H1 (cell line): ENCODE results near the gene IGLON5. TPM values are rescaled to one million over a fixed set of nuclear protein-coding genes. Genes with fewer than 3 reads are reported as not detected.

Experiments used
- CTCF ChIA-PET: fragments of 300-600 bp; sonication (Branson Sonifier 250); formaldehyde crosslinking; loops from one replicate; lab custom pipeline; 2021; ENCODE audit not compliant: partially characterized antibody; lab: Charles Lee
- POLR2A ChIA-PET: fragments of 300-600 bp; sonication (Branson Sonifier 250); formaldehyde crosslinking; loops from one replicate; lab custom pipeline; 2021; ENCODE audit warnings: inconsistent platforms; ENCODE audit not compliant: partially characterized antibody; lab: Charles Lee
- DNase-seq, 2 experiments: peaks; one replicate each; pipeline versions ENCODE4 v3.0.0 to v3.0.0-alpha.2; 2010 to 2022; ENCODE audit warnings: low spot score in 2 of 2, low read depth in 1 of 2, mixed read lengths in 1 of 2
- FAIRE-seq: peaks from 2 replicates; lab custom pipeline; 2011; peaks lifted over from hg19 to GRCh38; lab: Jason Lieb, UNC
- H2AFZ ChIP-seq: 2 replicates; pipeline ENCODE4 v1.8.1; 2012; ENCODE audit warnings: low read length, inconsistent platforms
- H2AK5ac ChIP-seq: 2 replicates; pipeline ENCODE4 v1.6.1; 2013; ENCODE audit warnings: low read depth, low read length
- H2BK120ac ChIP-seq: replicated peaks from 2 replicates; pipeline ENCODE3; 2013; ENCODE audit warnings: low read depth, low read length, inconsistent platforms
- H2BK12ac ChIP-seq: 2 replicates; pipeline ENCODE4 v1.6.1; 2013; ENCODE audit warnings: low read depth, low read length
- H2BK15ac ChIP-seq: 2 replicates; pipeline ENCODE4 v1.6.1; 2013; ENCODE audit warnings: low read length
- H2BK20ac ChIP-seq: 2 replicates; pipeline ENCODE4 v1.6.1; 2013; ENCODE audit warnings: low read length
- H2BK5ac ChIP-seq: 2 replicates; pipeline ENCODE4 v1.6.1; 2013; ENCODE audit warnings: low read depth, low read length
- H3K14ac ChIP-seq: 2 replicates; pipeline ENCODE4 v1.6.1; 2013; ENCODE audit warnings: inconsistent platforms; ENCODE audit not compliant: insufficient read length
- H3K18ac ChIP-seq: 2 replicates; pipeline ENCODE4 v1.6.1; 2013; ENCODE audit warnings: low read length; ENCODE audit errors: extremely low read depth
- H3K23ac ChIP-seq: 2 replicates; pipeline ENCODE4 v1.6.1; 2013; ENCODE audit warnings: inconsistent platforms; ENCODE audit not compliant: insufficient read length
- H3K23me2 ChIP-seq: 2 replicates; pipeline ENCODE4 v1.6.1; 2013; ENCODE audit warnings: low read depth, low read length
- H3K27ac ChIP-seq: 2 replicates; pipeline ENCODE4 v1.6.1; 2011; ENCODE audit warnings: low read depth, low read length, inconsistent platforms
- H3K27me3 ChIP-seq, 4 experiments: replicated peaks in 1 of 4; 1 replicate in 1 of 4; 2 replicates in 3 of 4; pipeline versions ENCODE4 v1.6.1 to v1.8.1; 2011 to 2013; ENCODE audit warnings: low read length in 3 of 4, mild to moderate bottlenecking in 3 of 4, inconsistent platforms in 2 of 4, mixed read lengths in 2 of 4, moderate library complexity in 1 of 4; ENCODE audit not compliant: control insufficient read depth in 3 of 4, insufficient read depth in 3 of 4; ENCODE audit errors: extremely low read depth in 1 of 4
- H3K36me3 ChIP-seq, 4 experiments: 2 replicates each; pipeline versions ENCODE4 v1.6.1 to v1.8.1; 2011 to 2013; ENCODE audit warnings: mild to moderate bottlenecking in 4 of 4, low read length in 3 of 4, moderate library complexity in 2 of 4, control low read depth in 1 of 4, inconsistent platforms in 1 of 4; ENCODE audit not compliant: insufficient read depth in 4 of 4, control insufficient read depth in 2 of 4
- H3K4ac ChIP-seq: replicated peaks from 2 replicates; pipeline ENCODE3; 2013; ENCODE audit warnings: low read length, low read depth, mixed read lengths, inconsistent platforms; ENCODE audit not compliant: insufficient read length
- H3K4me1 ChIP-seq, 4 experiments: replicated peaks in 1 of 4; 1 replicate in 1 of 4; 2 replicates in 3 of 4; pipeline versions ENCODE4 v1.6.1 to v1.8.1; 2011 to 2013; ENCODE audit warnings: low read length in 3 of 4, inconsistent platforms in 2 of 4, mixed read lengths in 1 of 4; ENCODE audit not compliant: insufficient read depth in 4 of 4, control insufficient read depth in 3 of 4
- H3K4me2 ChIP-seq, 2 experiments: 2 replicates each; pipeline versions ENCODE4 v1.6.1 to v1.8.1; 2011 to 2013; ENCODE audit warnings: low read depth in 2 of 2, low read length in 2 of 2, control low read depth in 1 of 2, inconsistent platforms in 1 of 2, mild to moderate bottlenecking in 1 of 2; ENCODE audit not compliant: insufficient read depth in 1 of 2
- H3K4me3 ChIP-seq, 4 experiments: fragments of 200-600, 300-600 bp in 1 of 4; sonication (generic), shearing (Covaris generic), sonication (Bioruptor Twin) in 1 of 4; 2 replicates each; pipeline versions ENCODE4 v1.5.1 to v1.8.1; 2011 to 2016; ENCODE audit warnings: low read length in 4 of 4, low read depth in 3 of 4, control low read depth in 2 of 4, inconsistent platforms in 2 of 4, mild to moderate bottlenecking in 2 of 4, mixed read lengths in 1 of 4, moderate library complexity in 1 of 4; ENCODE audit not compliant: insufficient read depth in 2 of 4; ENCODE audit errors: extremely low read depth in 1 of 4
- H3K56ac ChIP-seq: replicated peaks from 2 replicates; pipeline ENCODE3; 2013; ENCODE audit warnings: low read depth, mild to moderate bottlenecking, mixed read lengths, low read length, inconsistent platforms; ENCODE audit not compliant: insufficient read length
- H3K79me1 ChIP-seq: 2 replicates; pipeline ENCODE4 v1.6.1; 2013; ENCODE audit warnings: low read depth, low read length, control low read depth
- H3K79me2 ChIP-seq, 2 experiments: 2 replicates each; pipeline versions ENCODE4 v1.6.1 to v1.8.1; 2012 to 2013; ENCODE audit warnings: low read length in 2 of 2, mild to moderate bottlenecking in 2 of 2, inconsistent platforms in 1 of 2; ENCODE audit not compliant: insufficient read depth in 2 of 2, control insufficient read depth in 1 of 2
- H3K9ac ChIP-seq, 4 experiments: replicated peaks in 1 of 4; 1 replicate in 1 of 4; 2 replicates in 3 of 4; pipeline versions ENCODE4 v1.6.1 to v1.8.1; 2011 to 2013; ENCODE audit warnings: low read depth in 3 of 4, low read length in 3 of 4, control low read depth in 2 of 4, mild to moderate bottlenecking in 2 of 4, moderate library complexity in 2 of 4, inconsistent platforms in 1 of 4; ENCODE audit errors: extremely low read depth in 1 of 4
- H3K9me3 ChIP-seq, 2 experiments: 2 replicates each; pipeline versions ENCODE4 v1.6.1 to v1.8.1; 2012 to 2013; ENCODE audit warnings: mild to moderate bottlenecking in 2 of 2, moderate library complexity in 2 of 2, control low read depth in 1 of 2, inconsistent platforms in 1 of 2, low read depth in 1 of 2, low read length in 1 of 2, mixed read lengths in 1 of 2; ENCODE audit not compliant: insufficient read depth in 2 of 2
- H4K20me1 ChIP-seq, 2 experiments: replicated peaks in 1 of 2; 2 replicates each; pipeline versions ENCODE3 to v1.8.1; 2011 to 2013; ENCODE audit warnings: inconsistent platforms in 2 of 2, low read length in 2 of 2, mild to moderate bottlenecking in 1 of 2; ENCODE audit not compliant: insufficient read depth in 2 of 2, control insufficient read depth in 1 of 2
- H4K5ac ChIP-seq: 2 replicates; pipeline ENCODE4 v1.6.1; 2013; ENCODE audit warnings: low read length, low read depth, mixed read lengths, inconsistent platforms; ENCODE audit not compliant: insufficient read length
- H4K8ac ChIP-seq: 2 replicates; pipeline ENCODE4 v1.8.0; 2013; ENCODE audit warnings: mild to moderate bottlenecking, moderate library complexity, low read length, inconsistent platforms; ENCODE audit not compliant: insufficient read depth; ENCODE audit errors: extremely low read depth
- H4K91ac ChIP-seq: replicated peaks from 2 replicates; pipeline ENCODE3; 2013; ENCODE audit warnings: low read length, mixed read lengths, inconsistent platforms; ENCODE audit not compliant: insufficient read length
- CBX5 ChIP-seq: fragments of 300-800, 300-1000 bp; sonication (generic); IDR thresholded peaks from 2 replicates; pipeline ENCODE4 v1.7.1; 2016; ENCODE audit warnings: antibody characterized with exemption, low read length, low read depth
- CHD2 ChIP-seq: IDR thresholded peaks from 2 replicates; pipeline ENCODE4 v1.6.1; 2012; ENCODE audit warnings: low read length, improper control_type of control experiment
- CREB1 ChIP-seq: IDR thresholded peaks from 2 replicates; pipeline ENCODE4 v1.6.1; 2012; ENCODE audit warnings: inconsistent platforms
- EP300 ChIP-seq, 2 experiments: IDR thresholded peaks; 1 replicate in 1 of 2; 2 replicates in 1 of 2; pipeline ENCODE4 v1.6.1; 2011 to 2012; ENCODE audit warnings: low read depth in 2 of 2, low read length in 2 of 2, mild to moderate bottlenecking in 2 of 2, borderline replicate concordance in 1 of 2, inconsistent platforms in 1 of 2, moderate library complexity in 1 of 2
- GABPA ChIP-seq: IDR thresholded peaks from 2 replicates; pipeline ENCODE4 v1.6.1; 2011; ENCODE audit warnings: mild to moderate bottlenecking, low read length, moderate library complexity, borderline replicate concordance; ENCODE audit not compliant: insufficient read depth
- PHF8 ChIP-seq: fragments of 200-600 bp; sonication (generic); conservative IDR thresholded peaks from 2 replicates; pipeline ENCODE4 v1.7.1; 2012; ENCODE audit warnings: low read depth, mild to moderate bottlenecking, inconsistent platforms, low read length, moderate library complexity
- RAD21 ChIP-seq, 2 experiments: IDR thresholded peaks in 1 of 2; conservative IDR thresholded peaks in 1 of 2; 2 replicates each; pipeline ENCODE4 v1.6.1; 2011; ENCODE audit warnings: low read depth in 2 of 2, low read length in 2 of 2, improper control_type of control experiment in 1 of 2, inconsistent platforms in 1 of 2, mild to moderate bottlenecking in 1 of 2, moderate library complexity in 1 of 2
- SIN3A ChIP-seq, 2 experiments: IDR thresholded peaks in 1 of 2; conservative IDR thresholded peaks in 1 of 2; 2 replicates each; pipeline ENCODE4 v1.6.1; 2011 to 2012; ENCODE audit warnings: low read length in 2 of 2, improper control_type of control experiment in 1 of 2, low read depth in 1 of 2, mild to moderate bottlenecking in 1 of 2
- USF2 ChIP-seq: IDR thresholded peaks from 2 replicates; pipeline ENCODE4 v1.6.1; 2011; ENCODE audit warnings: low read length, improper control_type of control experiment
- WGBS, 2 experiments: shearing (Covaris generic) in 1 of 2; methylation state at CpG; one replicate each; pipeline versions ENCODE4 v1.1.6 to v1.1.7; 2013 to 2015; ENCODE audit warnings: low lambda C conversion rate in 2 of 2, mixed read lengths in 2 of 2, inconsistent platforms in 1 of 2, low coverage in 1 of 2, missing lambda C conversion rate in 1 of 2; ENCODE audit not compliant: insufficient replicate concordance in 2 of 2, insufficient coverage in 1 of 2, insufficient read length in 1 of 2; ENCODE audit errors: extremely low coverage in 1 of 2, missing lambda C conversion rate in 1 of 2; 5-methylcytosine and 5-hydroxymethylcytosine counted together
- polyA plus RNA-seq, 7 experiments: library from polyadenylated mRNA; depleted of rRNA in 3 of 7; stranded (reverse) in 5 of 7; unstranded in 2 of 7; fragments of >200 nt in 5 of 7; fragments of 200-250 nt in 2 of 7; gene quantifications; 1 replicate in 5 of 7; 2 replicates in 1 of 7; 4 replicates in 1 of 7; pipeline versions ENCODE4 v1.2.1 to v1.2.3, GENCODE V29; 2011 to 2013; ENCODE audit warnings: missing spikeins in 2 of 7, mixed read lengths in 2 of 7
- total RNA-seq: library from RNA; stranded (reverse); fragmentation: NEBNext Ultra II Directional; extraction: Animal tissue kit (Norgen Biotek cat#: 25700); gene quantifications from 2 replicates; pipeline ENCODE4 v1.2.1, GENCODE V29; 2021

The IGLON5 gene
- total and polyA plus RNA-seq, 2 of the 8 experiments (the other 6 are each of a cell fraction or from before 2014, with no cell fraction given), result 31.8 to 34.6 TPM

DNA sequence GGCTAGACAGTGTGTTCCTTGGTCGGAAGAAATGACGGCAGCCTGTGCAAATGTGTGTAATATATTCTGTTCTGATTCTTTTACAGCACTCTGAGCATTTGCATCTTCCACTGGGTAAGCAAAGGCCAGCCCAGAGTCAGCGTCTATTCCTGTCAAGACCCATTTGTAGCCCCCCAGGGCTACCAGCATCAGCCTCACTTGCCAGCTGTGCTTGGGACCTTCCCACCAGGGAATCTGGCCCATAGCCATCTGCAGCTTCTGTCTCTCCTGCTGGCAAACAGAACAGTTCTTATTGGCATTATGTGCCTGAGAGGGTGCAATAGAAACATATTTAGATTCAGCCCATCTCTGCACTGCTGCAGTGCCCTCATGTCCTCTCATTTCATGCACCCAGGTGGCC is 6.0 kb upstream of the IGLON5 start:
- no peak overlapping the region for H3K27ac ChIP-seq
- FAIRE-seq (no peak), DNase-seq (no peak)
- no peak overlapping the region for H4K91ac ChIP-seq
- H3K27me3 ChIP-seq, result no peaks in the 10 kb centered on the region; a peak in 1 of 7 replicates
- no peaks in the 10 kb centered on the region for H3K23me2 ChIP-seq
- H3K23ac ChIP-seq, result no peak overlapping the region
- H4K8ac ChIP-seq, result no peak overlapping the region
- peaks cover 0 to 4% (median 2%) of the 10 kb centered on the region in 4 experiments; a peak in 3 of 7 replicates for H3K4me1 ChIP-seq
- no peak overlapping the region for H2BK12ac ChIP-seq
- H3K79me2 ChIP-seq, result no peaks in the 10 kb centered on the region
- H3K9ac ChIP-seq, result no peak overlapping the region
- no peak overlapping the region for H3K18ac ChIP-seq
- peaks cover 0 to 6% of the 10 kb centered on the region in 2 experiments; a peak in 2 of 4 replicates for H3K9me3 ChIP-seq
- 0 out of 2 replicates have a peak overlapping the region, but pooled peaks have one; percentile 13 for H2BK20ac ChIP-seq
- H2BK5ac ChIP-seq, result no peak overlapping the region
- H3K4me3 ChIP-seq, result no peak overlapping the region
- H4K5ac ChIP-seq, result no peak overlapping the region
- ChIA-PET POLR2A (interaction anchor here (0.9 to 1.0 kb wide), 2 partner anchors 18 to 134 kb away, joined by 3 read pairs; no protein-coding TSS in a partner anchor), CTCF (interaction anchor here (1.2 to 1.7 kb wide), 2 partner anchors 83 to 147 kb away, joined by 3 to 5 read pairs; partner anchors contain the start of gene LIM2)
- 92% methylated on average over 3 of the region's 3 CpGs; no CpG with 5 or more reads in 1 of the 2 experiments for WGBS, 2 experiments
- no peak overlapping the region for H3K14ac ChIP-seq
- H2BK120ac ChIP-seq, result no peak overlapping the region
- H3K36me3 ChIP-seq, result no peaks in the 10 kb centered on the region
- H3K4ac ChIP-seq, result no peak overlapping the region
- no peak overlapping the region for H3K4me2 ChIP-seq
- H2AFZ ChIP-seq, result no peak overlapping the region
- no peaks in the 10 kb centered on the region for H4K20me1 ChIP-seq
- H2AK5ac ChIP-seq, result no peak overlapping the region
- H3K79me1 ChIP-seq, result no peaks in the 10 kb centered on the region
- no peak overlapping the region for H3K56ac ChIP-seq
- H2BK15ac ChIP-seq, result no peak overlapping the region
- TF ChIP-seq GABPA (no peak), EP300 (IDR thresholded peaks at IDR 0.05; ENCODE audit: borderline replicate concordance in 1 of 2, low read depth in 2 of 2, low read length in 2 of 2) (no peak), CBX5 (no peak), CHD2 (no peak), PHF8 (no peak), RAD21 (IDR thresholded peaks at IDR 0.05 in 1 of 2, conservative IDR thresholded peaks at IDR 0.05 in 1 of 2; ENCODE audit: low read depth in 2 of 2, low read length in 2 of 2) (no peak), USF2 (no peak), CREB1 (no peak), SIN3A (conservative IDR thresholded peaks at IDR 0.05 in 1 of 2, IDR thresholded peaks at IDR 0.05 in 1 of 2; ENCODE audit: low read depth in 1 of 2, low read length in 2 of 2) (no peak)
